AG09309 (cell line): ENCODE results near the gene CEP112.

Experiments
- DNase-seq: peaks from one replicate; pipeline ENCODE4 v3.0.0-alpha.2; 2010; ENCODE audit warnings: low read depth
- H3K4me3 ChIP-seq: 2 replicates; pipeline ENCODE4 v1.5.1; 2011; ENCODE audit warnings: mild to moderate bottlenecking, low read depth, low read length, moderate library complexity; ENCODE audit not compliant: control insufficient read depth
- CTCF ChIP-seq: IDR thresholded peaks from 2 replicates; pipeline ENCODE4 v1.5.1; 2011; ENCODE audit warnings: mild to moderate bottlenecking, low read depth, low read length, inconsistent platforms; ENCODE audit not compliant: insufficient read depth, control insufficient read depth; ENCODE audit errors: missing control alignments

The CEP112 gene

DNA sequence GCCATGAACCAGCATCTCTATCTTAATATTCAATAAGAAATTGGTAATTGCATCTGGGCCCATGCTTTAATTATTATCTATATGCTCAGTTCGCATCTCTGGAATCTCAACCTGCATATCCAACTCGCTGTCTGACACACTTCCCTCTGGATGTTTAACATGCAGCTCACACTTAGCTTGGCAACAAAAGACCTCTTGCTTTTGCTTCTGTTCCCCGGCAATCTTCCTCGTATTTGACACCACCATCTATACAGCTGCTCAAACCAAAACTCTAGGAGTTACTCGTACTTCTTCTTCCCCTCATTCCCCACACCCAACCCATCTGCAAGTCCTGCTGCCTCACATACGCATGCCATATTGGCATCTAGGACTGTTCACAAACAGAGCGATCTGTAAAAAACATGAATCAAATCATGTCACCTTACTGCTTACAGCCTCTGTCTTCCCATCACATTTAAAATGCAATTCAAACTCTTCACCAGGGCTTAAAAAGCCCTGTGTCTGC, 300.6 kb downstream of the CEP112 start:
- no peak for DNase-seq
- no peak for TF ChIP-seq CTCF
- H3K4me3 ChIP-seq = no peak overlapping the region

DNA sequence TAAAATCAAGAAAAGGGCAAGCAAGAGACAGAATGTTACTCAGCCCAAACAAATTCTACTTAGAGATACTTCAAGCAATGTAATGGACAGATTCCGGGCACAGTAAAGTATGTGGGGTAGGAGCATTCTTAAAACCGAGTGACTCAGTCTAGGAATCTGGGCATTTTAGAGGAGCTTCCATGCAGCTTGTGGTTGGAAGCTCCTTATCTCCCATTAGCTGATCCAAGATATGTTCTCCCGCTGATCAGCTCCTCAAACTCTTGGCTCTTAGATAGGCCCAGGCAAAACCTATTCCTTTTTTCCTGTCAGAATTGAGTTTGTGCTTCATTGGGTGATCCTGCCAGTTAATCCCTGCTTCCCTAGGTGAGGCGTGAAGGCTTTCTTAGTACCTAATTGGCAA, 303.3 kb downstream of the CEP112 start:
- no peak for TF ChIP-seq CTCF
- H3K4me3 ChIP-seq = no peak overlapping the region
- DNase-seq = peak; percentile 69

- no peak overlapping the region for H3K4me3 ChIP-seq
- peak; percentile 51 for DNase-seq
- TF ChIP-seq CTCF = no peak
Measured at GRCh38 chr17:65886315-65887245, 305.4 kb downstream of the CEP112 start.

DNA sequence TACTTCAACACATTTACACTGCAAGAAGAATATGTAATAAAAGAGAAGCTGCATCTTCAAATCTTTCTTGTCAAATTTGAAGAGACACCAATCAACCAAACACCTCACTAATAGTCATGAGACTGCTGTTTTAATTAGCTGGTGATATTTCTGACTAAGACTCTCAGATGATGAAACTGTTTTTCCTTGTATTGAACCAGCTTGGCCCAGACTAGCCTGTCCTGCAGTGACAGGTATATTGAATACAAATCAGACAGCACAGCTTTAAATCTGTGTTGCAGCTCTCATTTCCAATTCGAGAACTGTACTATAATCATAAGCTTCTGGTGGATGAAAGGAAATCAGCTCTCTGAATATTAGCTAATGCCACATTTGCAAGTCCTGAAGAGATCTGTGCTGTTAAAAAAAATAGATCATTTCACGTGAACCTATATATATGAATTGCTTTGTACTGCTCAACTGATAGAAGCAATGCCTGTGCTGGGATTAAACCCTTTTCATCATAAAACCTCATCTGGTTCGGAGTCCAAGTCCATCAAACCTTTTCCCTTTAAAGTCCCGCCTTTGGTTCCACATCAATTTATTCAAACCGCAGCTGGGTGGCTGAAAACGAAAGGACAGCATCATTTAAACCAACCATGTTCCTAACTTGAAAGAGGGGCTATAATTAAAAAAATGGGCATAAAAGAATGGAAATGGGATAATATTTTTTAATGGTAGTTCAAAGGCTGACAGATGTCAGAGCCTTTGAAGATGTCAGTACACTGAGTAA, 306.2 kb downstream of the CEP112 start:
- no peak for DNase-seq
- TF ChIP-seq CTCF = no peak
- H3K4me3 ChIP-seq = no peak overlapping the region

- DNase-seq = no peak
- H3K4me3 ChIP-seq = no peak overlapping the region
- TF ChIP-seq CTCF = no peak
Measured at GRCh38 chr17:65876985-65877384, 314.9 kb downstream of the CEP112 start.

GRCh38 chr17:65868881-65869280, 323.1 kb downstream of the CEP112 start:
- no peak for TF ChIP-seq CTCF
- H3K4me3 ChIP-seq = no peak overlapping the region

More at GRCh38 chr17:65868881-65869280, 323.1 kb downstream of the CEP112 start:
- no peak for DNase-seq
